ENCODE measurements around the gene CDHR3.

Gene CDHR3

DNA sequence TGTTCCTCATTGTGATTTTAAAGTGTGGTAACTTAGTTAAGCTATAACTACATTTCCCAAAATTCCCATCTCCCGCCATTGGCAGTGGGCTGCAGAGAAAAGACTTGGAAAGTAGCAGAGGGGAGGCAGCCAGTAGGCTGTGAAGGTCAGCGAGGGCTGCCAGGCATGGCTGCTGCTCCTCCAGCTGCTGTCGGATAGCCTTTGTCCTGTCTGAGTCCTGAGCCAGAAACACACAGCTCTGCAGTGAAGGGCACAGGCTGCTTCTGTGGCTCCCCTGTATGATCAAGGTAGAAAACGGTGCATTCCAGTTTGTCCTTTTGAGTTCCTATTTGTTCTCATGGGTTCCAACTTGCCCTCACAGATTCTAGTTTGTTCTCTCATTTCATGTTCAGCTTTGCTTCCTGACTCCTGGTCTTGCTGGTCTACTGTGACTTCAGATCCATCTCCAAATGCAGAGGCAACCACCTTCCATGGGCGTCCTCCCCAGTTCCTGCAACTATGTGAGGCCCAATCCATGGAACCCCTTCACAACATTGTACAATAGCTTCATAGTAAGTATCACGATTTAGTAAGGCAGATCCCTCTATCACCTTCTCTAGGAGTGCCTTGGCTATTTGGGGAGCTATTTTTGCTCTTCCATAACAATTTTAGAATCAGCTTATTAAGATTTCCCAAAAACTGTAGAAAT, 117.4 kb downstream of the CDHR3 start:
- in situ Hi-C loops (cut with HindIII; ENCODE audit: low sequenced_read_pairs), result no loop called here

DNA sequence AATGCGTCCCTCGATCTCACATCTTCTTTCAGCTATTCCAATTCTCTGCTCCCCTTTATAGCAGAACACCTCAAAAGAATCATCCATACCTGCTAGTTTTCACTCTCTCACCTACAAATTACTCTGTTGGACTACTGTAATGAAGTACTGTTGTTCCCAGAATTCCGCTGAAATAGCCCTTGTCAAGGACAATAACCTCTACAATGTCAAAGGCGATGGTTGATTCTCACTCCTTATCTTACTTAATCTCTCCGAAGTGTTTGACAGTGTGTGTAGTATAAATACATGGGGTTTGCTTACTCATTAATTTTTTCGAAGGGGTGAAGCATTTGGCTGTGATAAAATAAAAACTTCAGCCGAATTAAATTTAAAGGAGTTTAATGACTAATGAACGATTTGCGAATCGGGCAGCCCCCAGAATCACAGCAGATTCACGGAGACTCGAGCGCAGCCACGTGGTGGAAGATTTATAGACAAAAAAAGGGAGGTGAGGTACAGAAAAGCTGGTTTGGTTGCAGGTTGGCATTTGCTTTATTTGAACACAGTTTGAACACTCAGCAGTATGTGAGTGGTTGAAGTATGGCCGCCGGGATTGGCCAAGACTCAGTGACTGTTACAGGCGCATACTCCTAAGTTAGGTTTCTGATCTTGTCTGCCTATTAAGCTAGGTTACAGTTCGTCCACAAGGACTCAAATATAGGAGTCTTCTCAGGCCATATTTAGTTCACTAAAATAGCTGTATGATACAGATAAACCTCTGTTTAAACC, 119.2 kb downstream of the CDHR3 start:
- in situ Hi-C loops (cut with HindIII; ENCODE audit: low sequenced_read_pairs), result no loop called here

Data from endothelial cell of hepatic sinusoid (primary cell).